Lung (tissue), 12 donors: Measurements from ENCODE around the gene NCOA7. TPM values are rescaled to one million over a fixed set of nuclear protein-coding genes. Genes with fewer than 3 reads are reported as not detected.

Experiments
- ATAC-seq: fragments of 200-7000 bp; cut with Tn5 transposase; one replicate; pipeline ENCODE4 v1.9.1; 2020; ENCODE audit warnings: moderate number of reproducible peaks; ENCODE audit not compliant: insufficient read depth, low FRiP score
- DNase-seq, 3 donors: peaks; one replicate each; pipeline ENCODE4 v3.0.0-alpha.2; 2013 to 2017
- H3K27ac ChIP-seq, 2 donors: one replicate each; pipeline ENCODE4 v1.5.1; 2013; ENCODE audit warnings: mild to moderate bottlenecking in 2 of 2, moderate library complexity in 2 of 2, control low read depth in 1 of 2, inconsistent platforms in 1 of 2, low read depth in 1 of 2, low read length in 1 of 2
- H3K27me3 ChIP-seq, 3 donors: one replicate each; pipeline ENCODE4 v1.5.1; 2013; ENCODE audit warnings: low read length in 2 of 3; ENCODE audit not compliant: control insufficient read depth in 3 of 3, insufficient read depth in 3 of 3
- H3K36me3 ChIP-seq, 4 donors: one replicate each; pipeline ENCODE4 v1.5.1; 2013; ENCODE audit warnings: low read length in 4 of 4, mild to moderate bottlenecking in 1 of 4, moderate library complexity in 1 of 4; ENCODE audit not compliant: control insufficient read depth in 4 of 4, insufficient read depth in 4 of 4
- H3K4me1 ChIP-seq, 5 donors: one replicate each; pipeline ENCODE4 v1.5.1; 2013; ENCODE audit warnings: low read length in 5 of 5, mild to moderate bottlenecking in 2 of 5, moderate library complexity in 1 of 5; ENCODE audit not compliant: control insufficient read depth in 5 of 5, insufficient read depth in 5 of 5
- H3K4me3 ChIP-seq: one replicate; pipeline ENCODE4 v1.5.1; 2013; ENCODE audit warnings: mild to moderate bottlenecking, control low read depth, moderate library complexity
- H3K9ac ChIP-seq, 2 donors: one replicate each; pipeline ENCODE4 v1.5.1; 2013; ENCODE audit warnings: low read length in 2 of 2, control low read depth in 1 of 2; ENCODE audit not compliant: insufficient read depth in 1 of 2
- H3K9me3 ChIP-seq, 4 donors: one replicate each; pipeline ENCODE4 v1.5.1; 2013; ENCODE audit warnings: low read length in 3 of 4, mild to moderate bottlenecking in 1 of 4, moderate library complexity in 1 of 4; ENCODE audit not compliant: control insufficient read depth in 4 of 4, insufficient read depth in 3 of 4
- CTCF ChIP-seq: IDR thresholded peaks from 2 replicates; pipeline ENCODE4 v1.5.1; 2012; ENCODE audit warnings: mild to moderate bottlenecking; ENCODE audit errors: control extremely low read depth, extremely low read depth
- WGBS, 2 donors: extraction: QIAGEN DNeasy Blood & Tissue Kit; methylation state at CpG; one replicate each; pipeline ENCODE4 v1.1.7; 2013; 5-methylcytosine and 5-hydroxymethylcytosine counted together
- polyA plus RNA-seq, 2 donors: library from polyadenylated mRNA; stranded (reverse); fragments of 200-250 nt; gene quantifications; one replicate each; pipeline ENCODE4 v1.2.1, GENCODE V29; 2013
- total RNA-seq, 2 donors: library from RNA; depleted of rRNA in 1 of 2; stranded (reverse); fragments of >200 nt in 1 of 2; gene quantifications; one replicate each; pipeline ENCODE4 v1.2.1, GENCODE V29; 2014 to 2021
- donor health status: control.
- donor health status: control.
- donor health status: Bipolar disorder and iron deficiency.
- donor health status: healthy.
- donor health status: DM: yes; HTN: yes; CAD: no.

Gene NCOA7
- total and polyA plus RNA-seq, 4 donors, result 28.9 to 81.4 (median 57.2) TPM

- TF ChIP-seq CTCF, result no peak
- peaks cover 7 to 23% (median 16%) of the 10 kb centered on the region in 4 donors for H3K36me3 ChIP-seq
- H3K9ac ChIP-seq, result no peak overlapping the region
- H3K4me3 ChIP-seq, result no peak overlapping the region
- no peaks in the 10 kb centered on the region for H3K27me3 ChIP-seq
- no peaks in the 10 kb centered on the region for H3K4me1 ChIP-seq
- no peak overlapping the region for H3K27ac ChIP-seq
- DNase-seq (no peak), ATAC-seq (no peak)
- no peaks in the 10 kb centered on the region for H3K9me3 ChIP-seq
- WGBS, 2 donors, result 79 to 83% methylated on average over 6 of the region's 6 CpGs
Measured at GRCh38 chr6:125884634-125885371, 94.0 kb downstream of the NCOA7 start.

GRCh38 chr6:125886021-125886420, 95.3 kb downstream of the NCOA7 start:
- H3K36me3 ChIP-seq, result peaks cover 9 to 21% (median 15%) of the 10 kb centered on the region in 4 donors
- no peaks in the 10 kb centered on the region for H3K4me1 ChIP-seq
- no peak overlapping the region for H3K9ac ChIP-seq
- 92 to 96% methylated on average over 1 of the region's 1 CpG for WGBS, 2 donors
- TF ChIP-seq CTCF, result no peak
- no peak overlapping the region for H3K4me3 ChIP-seq
- ATAC-seq (no peak), DNase-seq (no peak)
- no peaks in the 10 kb centered on the region for H3K27me3 ChIP-seq
- no peak overlapping the region for H3K27ac ChIP-seq
- H3K9me3 ChIP-seq, result no peaks in the 10 kb centered on the region

GRCh38 chr6:125886914-125887313, 96.2 kb downstream of the NCOA7 start:
- no peak overlapping the region for H3K4me3 ChIP-seq
- no peaks in the 10 kb centered on the region for H3K27me3 ChIP-seq
- DNase-seq (no peak), ATAC-seq (no peak)
- H3K27ac ChIP-seq, result no peak overlapping the region
- H3K9ac ChIP-seq, result no peak overlapping the region
- 90 to 91% methylated on average over 2 of the region's 2 CpGs for WGBS, 2 donors
- H3K36me3 ChIP-seq, result peaks cover 7 to 18% (median 13%) of the 10 kb centered on the region in 4 donors
- no peaks in the 10 kb centered on the region for H3K9me3 ChIP-seq
- no peaks in the 10 kb centered on the region for H3K4me1 ChIP-seq
- no peak for TF ChIP-seq CTCF

GRCh38 chr6:125887372-125887771, 96.6 kb downstream of the NCOA7 start:
- no peak for TF ChIP-seq CTCF
- Histone ChIP-seq H3K9me3 (no peaks in the 10 kb centered on the region), H3K27ac (no peak overlapping the region), H3K27me3 (no peaks in the 10 kb centered on the region), H3K36me3 (peaks cover 6 to 17% (median 12%) of the 10 kb centered on the region in 4 donors), H3K9ac (no peak overlapping the region), H3K4me3 (no peak overlapping the region), H3K4me1 (no peaks in the 10 kb centered on the region)
- no peak for ATAC-seq
- DNase-seq, result no peak
